Endometrial microvascular endothelial cells (primary cell): ENCODE measurements around the gene TMEM179. TPM values are rescaled to one million over a fixed set of nuclear protein-coding genes. Genes with fewer than 3 reads are reported as not detected.

Experiments
- total RNA-seq: library from RNA; depleted of rRNA; stranded (reverse); fragments of >200 nt; gene quantifications from one replicate; pipeline ENCODE4 v1.2.3, GENCODE V29; 2015; ENCODE audit errors: inconsistent ontology term

Gene TMEM179
- total RNA-seq, 1 donor from 2014 or later, result not detected

Other genes starting within 250 kb of the TMEM179 start
- not detected for gene C14orf180, start 25.0 kb downstream of the TMEM179 start, total RNA-seq
- gene INF2, start 84.8 kb upstream of the TMEM179 start, total RNA-seq, result 79.4 TPM
- not detected for gene ADSS1, start 119.5 kb upstream of the TMEM179 start, total RNA-seq
- gene SIVA1, start 148.4 kb upstream of the TMEM179 start, total RNA-seq, result 250 TPM
- gene AKT1, start 191.0 kb upstream of the TMEM179 start, total RNA-seq, result 181 TPM
- 3.1 TPM for gene ZBTB42, start 196.3 kb upstream of the TMEM179 start, total RNA-seq